Measurements from ENCODE around the gene LTA4H. TPM values are rescaled to one million over a fixed set of nuclear protein-coding genes. Genes with fewer than 3 reads are reported as not detected.

Gene LTA4H
- total and polyA plus RNA-seq, 2 experiments from 2014 or later = 46.2 to 62.9 TPM

DNA sequence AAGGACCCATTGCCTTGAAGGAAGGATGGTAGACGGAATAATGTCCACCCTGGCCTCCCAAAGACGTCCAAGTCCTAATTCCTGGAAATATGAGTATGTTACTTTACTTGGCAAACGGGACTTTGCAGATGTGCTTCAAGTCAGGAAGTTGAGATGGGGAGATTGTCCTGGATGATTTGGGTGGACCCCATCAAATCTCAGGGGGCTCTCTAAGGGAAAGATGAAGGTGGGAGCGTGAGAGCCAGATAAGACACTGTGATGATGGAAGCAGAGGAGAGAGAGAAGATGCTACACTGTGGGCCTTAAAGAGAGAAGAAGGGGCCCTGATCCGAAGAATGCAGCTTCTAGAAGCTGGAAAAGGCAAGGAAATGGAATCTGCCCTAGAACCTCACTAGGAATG, 29.6 kb upstream of the LTA4H start:
- H2AFZ ChIP-seq = no peak overlapping the region
- no peaks in the 10 kb centered on the region for H3K4me1 ChIP-seq (ENCODE audit: insufficient read depth)
- no peak overlapping the region for H3K4me2 ChIP-seq (ENCODE audit: unreplicated experiment)
- H3K27me3 ChIP-seq (replicated peaks; ENCODE audit: insufficient read depth) = no peaks in the 10 kb centered on the region
- no peaks in the 10 kb centered on the region for H3K36me3 ChIP-seq (ENCODE audit: low read depth)
- TF ChIP-seq EZH2phosphoT487 (IDR thresholded peaks at IDR 0.05; ENCODE audit: insufficient read depth, low read depth) (no peak), EZH2 (IDR thresholded peaks at IDR 0.05; ENCODE audit: insufficient read depth, poor library complexity, severe bottlenecking) (no peak)
- no peaks in the 10 kb centered on the region for H3F3A ChIP-seq (ENCODE audit: insufficient read depth)
- in situ Hi-C loops (cut with MboI) = loop anchor here (5.0 to 10.0 kb wide), 2 partner anchors 147 to 460 kb away; no protein-coding TSS in a partner anchor
- H3K9ac ChIP-seq = no peak overlapping the region
- DNase-seq = no peak
- no peaks in the 10 kb centered on the region for H3K9me2 ChIP-seq (ENCODE audit: insufficient read depth)
- no peaks in the 10 kb centered on the region for H3K9me3 ChIP-seq (ENCODE audit: low read depth)
- H3K27ac ChIP-seq = no peak overlapping the region
- no peak overlapping the region for H3K4me3 ChIP-seq
- H4K20me1 ChIP-seq (ENCODE audit: insufficient read depth) = no peaks in the 10 kb centered on the region
- WGBS, 2 experiments (ENCODE audit: low coverage in 1 of 2, low lambda C conversion rate in 2 of 2, missing lambda C conversion rate in 2 of 2) = 77 to 79% methylated on average over 5 of the region's 5 CpGs
- H3K79me2 ChIP-seq (ENCODE audit: insufficient read depth) = no peaks in the 10 kb centered on the region

GRCh38 chr12:96064271-96064670, 28.9 kb upstream of the LTA4H start:
- H3F3A ChIP-seq (ENCODE audit: insufficient read depth) = no peaks in the 10 kb centered on the region
- H3K4me2 ChIP-seq (ENCODE audit: unreplicated experiment) = no peak overlapping the region
- no peak overlapping the region for H3K27ac ChIP-seq
- WGBS, 2 experiments (ENCODE audit: low coverage in 1 of 2, low lambda C conversion rate in 2 of 2, missing lambda C conversion rate in 2 of 2) = 57 to 64% methylated on average over 2 of the region's 2 CpGs
- no peaks in the 10 kb centered on the region for H3K36me3 ChIP-seq (ENCODE audit: low read depth)
- no peak overlapping the region for H3K4me3 ChIP-seq
- no peaks in the 10 kb centered on the region for H3K9me2 ChIP-seq (ENCODE audit: insufficient read depth)
- H3K9me3 ChIP-seq (ENCODE audit: low read depth) = no peaks in the 10 kb centered on the region
- in situ Hi-C loops (cut with MboI) = loop anchor here (10.0 kb wide), 1 partner anchor 461 kb away; no protein-coding TSS in a partner anchor
- peak; percentile 13 for DNase-seq
- H3K9ac ChIP-seq = no peak overlapping the region
- peak overlapping the region; percentile 31 for H2AFZ ChIP-seq
- no peaks in the 10 kb centered on the region for H4K20me1 ChIP-seq (ENCODE audit: insufficient read depth)
- H3K27me3 ChIP-seq (replicated peaks; ENCODE audit: insufficient read depth) = no peaks in the 10 kb centered on the region
- H3K79me2 ChIP-seq (ENCODE audit: insufficient read depth) = no peaks in the 10 kb centered on the region
- TF ChIP-seq EZH2 (IDR thresholded peaks at IDR 0.05; ENCODE audit: insufficient read depth, poor library complexity, severe bottlenecking) (no peak), EZH2phosphoT487 (IDR thresholded peaks at IDR 0.05; ENCODE audit: insufficient read depth, low read depth) (no peak)
- H3K4me1 ChIP-seq (ENCODE audit: insufficient read depth) = no peaks in the 10 kb centered on the region

DNA sequence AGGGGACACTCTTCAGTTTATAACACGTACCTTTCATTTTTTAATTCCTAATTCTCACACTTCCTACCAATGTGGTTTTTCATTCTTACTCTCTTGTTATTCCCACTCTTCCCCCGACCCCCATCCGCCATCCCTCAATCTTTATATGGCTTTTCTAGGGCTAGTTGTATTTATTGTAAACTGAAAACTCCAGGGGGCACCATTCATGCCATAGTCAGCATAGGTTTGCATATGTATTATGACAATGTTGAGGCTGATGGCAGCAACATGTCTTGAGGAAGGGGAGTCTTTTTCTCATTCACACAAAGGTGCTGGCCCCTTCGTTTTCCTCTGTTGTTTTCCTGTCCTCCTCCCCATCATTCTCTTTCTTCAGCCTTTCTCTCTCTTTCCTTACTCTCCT, 27.7 kb upstream of the LTA4H start:
- H3K9me2 ChIP-seq (ENCODE audit: insufficient read depth) = no peaks in the 10 kb centered on the region

DNA sequence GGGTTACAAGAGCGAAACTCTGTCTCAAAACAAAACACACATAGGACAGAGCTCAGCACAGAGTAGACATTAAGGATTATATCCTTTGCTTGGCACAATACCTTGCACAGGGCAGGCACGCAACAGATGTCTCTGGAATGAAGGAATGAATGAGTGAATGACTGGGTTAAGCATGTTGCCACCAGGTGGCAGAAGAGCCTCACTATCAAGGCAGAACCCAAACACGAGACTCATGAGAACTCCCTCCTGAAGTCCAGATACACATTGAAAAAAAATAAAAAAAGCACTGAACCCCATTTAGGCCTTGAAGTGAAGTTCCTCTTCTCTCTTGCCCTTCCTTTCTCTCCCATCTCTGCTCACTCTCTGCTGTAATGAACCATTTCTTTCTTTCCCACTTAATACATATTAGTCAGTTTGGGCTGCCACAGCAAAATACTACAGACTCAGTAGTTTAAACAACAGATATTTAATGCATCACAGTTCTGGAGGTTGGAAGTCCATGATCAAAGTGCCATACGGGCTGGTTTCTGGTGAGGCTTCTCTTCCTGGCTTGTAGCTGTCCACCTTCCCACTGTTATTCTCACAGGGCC, 26.6 kb upstream of the LTA4H start:
- Histone ChIP-seq H3K79me2 (ENCODE audit: insufficient read depth) (no peaks in the 10 kb centered on the region), H3K9ac (no peak overlapping the region), H3K9me2 (ENCODE audit: insufficient read depth) (no peaks in the 10 kb centered on the region), H3K27me3 (replicated peaks; ENCODE audit: insufficient read depth) (no peaks in the 10 kb centered on the region), H3K4me3 (no peak overlapping the region), H2AFZ (peak overlapping the region; percentile 48), H4K20me1 (ENCODE audit: insufficient read depth) (no peaks in the 10 kb centered on the region), H3F3A (ENCODE audit: insufficient read depth) (no peaks in the 10 kb centered on the region), H3K4me1 (ENCODE audit: insufficient read depth) (no peaks in the 10 kb centered on the region), H3K27ac (no peak overlapping the region), H3K4me2 (ENCODE audit: unreplicated experiment) (no peak overlapping the region), H3K36me3 (ENCODE audit: low read depth) (no peaks in the 10 kb centered on the region), H3K9me3 (ENCODE audit: low read depth) (no peaks in the 10 kb centered on the region)
- no peak for TF ChIP-seq EZH2phosphoT487 (IDR thresholded peaks at IDR 0.05; ENCODE audit: insufficient read depth, low read depth)
- no peak for TF ChIP-seq EZH2 (IDR thresholded peaks at IDR 0.05; ENCODE audit: insufficient read depth, poor library complexity, severe bottlenecking)
- WGBS, 2 experiments (ENCODE audit: low coverage in 1 of 2, low lambda C conversion rate in 2 of 2, missing lambda C conversion rate in 2 of 2) = 15 to 17% methylated on average over 4 of the region's 4 CpGs
- peak; percentile 92 for DNase-seq
- in situ Hi-C loops (cut with MboI) = loop anchor here (10.0 kb wide), 1 partner anchor 463 kb away; no protein-coding TSS in a partner anchor

More for the DNA sequence above, 27.7 kb upstream of the LTA4H start:
- no peaks in the 10 kb centered on the region for H3K27me3 ChIP-seq (replicated peaks; ENCODE audit: insufficient read depth)
- H3K9ac ChIP-seq = no peak overlapping the region
- H3F3A ChIP-seq (ENCODE audit: insufficient read depth) = no peaks in the 10 kb centered on the region
- no peaks in the 10 kb centered on the region for H3K4me1 ChIP-seq (ENCODE audit: insufficient read depth)
- no peaks in the 10 kb centered on the region for H3K36me3 ChIP-seq (ENCODE audit: low read depth)
- no peaks in the 10 kb centered on the region for H3K9me3 ChIP-seq (ENCODE audit: low read depth)
- peak; percentile 40 for DNase-seq
- TF ChIP-seq EZH2 (IDR thresholded peaks at IDR 0.05; ENCODE audit: insufficient read depth, poor library complexity, severe bottlenecking) (no peak), EZH2phosphoT487 (IDR thresholded peaks at IDR 0.05; ENCODE audit: insufficient read depth, low read depth) (no peak)
- H3K4me2 ChIP-seq (ENCODE audit: unreplicated experiment) = no peak overlapping the region
- H3K27ac ChIP-seq = no peak overlapping the region
- WGBS, 2 experiments (ENCODE audit: low coverage in 1 of 2, low lambda C conversion rate in 2 of 2, missing lambda C conversion rate in 2 of 2) = 78 to 82% methylated on average over 4 of the region's 4 CpGs
- in situ Hi-C loops (cut with MboI) = loop anchor here (10.0 kb wide), 1 partner anchor 462 kb away; no protein-coding TSS in a partner anchor
- H3K79me2 ChIP-seq (ENCODE audit: insufficient read depth) = no peaks in the 10 kb centered on the region
- no peak overlapping the region for H3K4me3 ChIP-seq
- no peaks in the 10 kb centered on the region for H4K20me1 ChIP-seq (ENCODE audit: insufficient read depth)
- H2AFZ ChIP-seq = no peak overlapping the region
